Measurements from ENCODE around the gene FPR1. TPM values are rescaled to one million over a fixed set of nuclear protein-coding genes. Genes with fewer than 3 reads are reported as not detected.

The FPR1 gene
- total RNA-seq, 2 donors from 2014 or later: 0.77 to 5.6 TPM

- Histone ChIP-seq H3K27me3 (replicated peaks; ENCODE audit: insufficient read depth) (peaks cover 2% of the 10 kb centered on the region), H3K27ac (no peak overlapping the region), H3K4me1 (replicated peaks) (no peaks in the 10 kb centered on the region), H3K4me3 (no peak overlapping the region), H3K36me3 (no peaks in the 10 kb centered on the region), H3K9me3 (no peaks in the 10 kb centered on the region)
- 73% methylated on average over 7 of the region's 7 CpGs for WGBS
- no peak for DNase-seq (ENCODE audit: low spot score)
- TF ChIP-seq POLR2A (IDR thresholded peaks at IDR 0.05) (no peak), CTCF (IDR thresholded peaks at IDR 0.05) (no peak), POLR2AphosphoS5 (IDR thresholded peaks at IDR 0.05) (no peak)
- intact Hi-C loops (cut with DNase I): no loop called here
Measured at GRCh38 chr19:51727349-51727880, 24.3 kb downstream of the FPR1 start.

GRCh38 chr19:51726049-51726448 lies 25.6 kb downstream of the FPR1 start:
- Histone ChIP-seq H3K27me3 (replicated peaks; ENCODE audit: insufficient read depth) (peaks cover 4% of the 10 kb centered on the region), H3K36me3 (no peaks in the 10 kb centered on the region), H3K9me3 (no peaks in the 10 kb centered on the region), H3K4me1 (replicated peaks) (no peaks in the 10 kb centered on the region), H3K27ac (no peak overlapping the region), H3K4me3 (no peak overlapping the region)
- 13% methylated on average over 12 of the region's 14 CpGs for WGBS
- intact Hi-C loops (cut with DNase I): no loop called here
- TF ChIP-seq CTCF (IDR thresholded peaks at IDR 0.05) (peak in 1 of 4 experiments; percentile 8), POLR2AphosphoS5 (IDR thresholded peaks at IDR 0.05) (peak; percentile 36), POLR2A (IDR thresholded peaks at IDR 0.05) (no peak)
- peak; percentile 64 for DNase-seq (ENCODE audit: low spot score)

GRCh38 chr19:51724543-51724942 lies 27.1 kb downstream of the FPR1 start:
- Histone ChIP-seq H3K4me1 (replicated peaks) (no peaks in the 10 kb centered on the region), H3K27me3 (replicated peaks; ENCODE audit: insufficient read depth) (peaks cover 10% of the 10 kb centered on the region), H3K36me3 (no peaks in the 10 kb centered on the region), H3K27ac (no peak overlapping the region), H3K9me3 (no peaks in the 10 kb centered on the region), H3K4me3 (no peak overlapping the region)
- 28% methylated on average over 15 of the region's 15 CpGs for WGBS
- no peak for TF ChIP-seq POLR2AphosphoS5 (IDR thresholded peaks at IDR 0.05)
- TF ChIP-seq CTCF (IDR thresholded peaks at IDR 0.05): no peak
- no peak for TF ChIP-seq POLR2A (IDR thresholded peaks at IDR 0.05)
- intact Hi-C loops (cut with DNase I): no loop called here
- no peak for DNase-seq (ENCODE audit: low spot score)

GRCh38 chr19:51722492-51722891 lies 29.2 kb downstream of the FPR1 start:
- no peak for DNase-seq (ENCODE audit: low spot score)
- no peaks in the 10 kb centered on the region for H3K36me3 ChIP-seq
- no peak overlapping the region for H3K27ac ChIP-seq
- intact Hi-C loops (cut with DNase I): no loop called here
- no peaks in the 10 kb centered on the region for H3K9me3 ChIP-seq
- no peak for TF ChIP-seq POLR2AphosphoS5 (IDR thresholded peaks at IDR 0.05)
- TF ChIP-seq CTCF (IDR thresholded peaks at IDR 0.05): no peak
- no peak for TF ChIP-seq POLR2A (IDR thresholded peaks at IDR 0.05)
- WGBS: 64% methylated on average over 2 of the region's 2 CpGs
- no peak overlapping the region for H3K4me3 ChIP-seq
- no peaks in the 10 kb centered on the region for H3K4me1 ChIP-seq (replicated peaks)
- H3K27me3 ChIP-seq (replicated peaks; ENCODE audit: insufficient read depth): peaks cover 22% of the 10 kb centered on the region

GRCh38 chr19:51721905-51722304 lies 29.8 kb downstream of the FPR1 start:
- Histone ChIP-seq H3K27me3 (replicated peaks; ENCODE audit: insufficient read depth) (peaks cover 22% of the 10 kb centered on the region), H3K36me3 (no peaks in the 10 kb centered on the region), H3K27ac (no peak overlapping the region), H3K4me1 (replicated peaks) (no peaks in the 10 kb centered on the region), H3K4me3 (no peak overlapping the region), H3K9me3 (no peaks in the 10 kb centered on the region)
- intact Hi-C loops (cut with DNase I): no loop called here
- TF ChIP-seq POLR2A (IDR thresholded peaks at IDR 0.05): no peak
- no peak for TF ChIP-seq CTCF (IDR thresholded peaks at IDR 0.05)
- TF ChIP-seq POLR2AphosphoS5 (IDR thresholded peaks at IDR 0.05): no peak
- DNase-seq (ENCODE audit: low spot score): no peak
- WGBS: 58% methylated on average over 7 of the region's 7 CpGs
